WERI-Rb-1 (cell line): ENCODE data around the gene ETV1.

Source experiments
- DNase-seq: peaks from one replicate; pipeline ENCODE4 v3.0.0-alpha.2; 2020
- H3K27ac ChIP-seq: fragments of 250-450 bp; sonication (Bioruptor Pico); 2 replicates; pipeline ENCODE4 v1.5.1; 2020; ENCODE audit warnings: mild to moderate bottlenecking, moderate library complexity
- H3K27me3 ChIP-seq: fragments of 250-450 bp; sonication (Bioruptor Pico); 2 replicates; pipeline ENCODE4 v1.5.1; 2021; ENCODE audit warnings: mild to moderate bottlenecking, low read depth, moderate library complexity; ENCODE audit not compliant: insufficient read depth, severe bottlenecking
- H3K36me3 ChIP-seq: fragments of 250-450 bp; sonication (Bioruptor Pico); 2 replicates; pipeline ENCODE4 v1.5.1; 2020; ENCODE audit warnings: mild to moderate bottlenecking, moderate library complexity
- H3K4me3 ChIP-seq: 2 replicates; pipeline ENCODE4 v1.5.1; 2011; ENCODE audit warnings: low read depth, mild to moderate bottlenecking, control low read depth, low read length
- H3K9me3 ChIP-seq: fragments of 250-450 bp; sonication (Bioruptor Pico); 2 replicates; pipeline ENCODE4 v1.5.1; 2021; ENCODE audit warnings: mild to moderate bottlenecking, moderate library complexity; ENCODE audit not compliant: severe bottlenecking
- TF ChIP-seq, protein P1 (sequence below): IDR thresholded peaks from 2 replicates; pipeline ENCODE4 v1.5.1; 2011; ENCODE audit warnings: low read depth, mild to moderate bottlenecking, control low read depth, inconsistent platforms, low read length

ETV1 gene

DNA sequence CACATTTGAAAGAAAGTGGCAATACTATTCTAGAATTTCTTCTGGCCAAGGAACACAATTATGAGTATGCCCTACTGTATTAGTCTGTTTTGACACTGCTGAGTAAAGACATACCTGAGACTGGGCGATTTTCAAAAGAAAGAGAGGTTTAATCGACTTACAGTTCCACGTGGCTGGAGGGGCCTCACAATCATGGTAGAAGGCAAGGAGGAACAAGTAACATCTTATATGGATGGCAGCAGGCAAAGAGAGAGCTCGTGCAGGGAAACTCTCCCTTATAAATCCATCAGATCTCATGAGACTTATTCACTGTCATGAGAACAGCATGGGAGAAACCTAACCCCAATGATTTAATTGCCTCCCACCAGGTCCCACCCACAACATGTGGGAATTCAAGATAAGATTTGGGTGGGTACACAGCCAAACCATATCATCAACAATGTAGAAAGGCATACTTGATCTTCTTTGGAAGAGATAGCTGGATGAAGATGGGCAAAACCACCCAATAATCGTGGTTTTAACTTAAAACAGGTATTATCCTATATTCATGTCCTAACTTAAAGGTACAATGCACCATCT, 113.9 kb downstream of the ETV1 start:
- no peak overlapping the region for H3K27ac ChIP-seq
- H3K4me3 ChIP-seq, result no peak overlapping the region
- no peak for DNase-seq
- no peaks in the 10 kb centered on the region for H3K9me3 ChIP-seq
- no peaks in the 10 kb centered on the region for H3K27me3 ChIP-seq
- TF ChIP-seq, protein P1, sequence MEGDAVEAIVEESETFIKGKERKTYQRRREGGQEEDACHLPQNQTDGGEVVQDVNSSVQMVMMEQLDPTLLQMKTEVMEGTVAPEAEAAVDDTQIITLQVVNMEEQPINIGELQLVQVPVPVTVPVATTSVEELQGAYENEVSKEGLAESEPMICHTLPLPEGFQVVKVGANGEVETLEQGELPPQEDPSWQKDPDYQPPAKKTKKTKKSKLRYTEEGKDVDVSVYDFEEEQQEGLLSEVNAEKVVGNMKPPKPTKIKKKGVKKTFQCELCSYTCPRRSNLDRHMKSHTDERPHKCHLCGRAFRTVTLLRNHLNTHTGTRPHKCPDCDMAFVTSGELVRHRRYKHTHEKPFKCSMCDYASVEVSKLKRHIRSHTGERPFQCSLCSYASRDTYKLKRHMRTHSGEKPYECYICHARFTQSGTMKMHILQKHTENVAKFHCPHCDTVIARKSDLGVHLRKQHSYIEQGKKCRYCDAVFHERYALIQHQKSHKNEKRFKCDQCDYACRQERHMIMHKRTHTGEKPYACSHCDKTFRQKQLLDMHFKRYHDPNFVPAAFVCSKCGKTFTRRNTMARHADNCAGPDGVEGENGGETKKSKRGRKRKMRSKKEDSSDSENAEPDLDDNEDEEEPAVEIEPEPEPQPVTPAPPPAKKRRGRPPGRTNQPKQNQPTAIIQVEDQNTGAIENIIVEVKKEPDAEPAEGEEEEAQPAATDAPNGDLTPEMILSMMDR, result no peak
- H3K36me3 ChIP-seq, result no peaks in the 10 kb centered on the region

DNA sequence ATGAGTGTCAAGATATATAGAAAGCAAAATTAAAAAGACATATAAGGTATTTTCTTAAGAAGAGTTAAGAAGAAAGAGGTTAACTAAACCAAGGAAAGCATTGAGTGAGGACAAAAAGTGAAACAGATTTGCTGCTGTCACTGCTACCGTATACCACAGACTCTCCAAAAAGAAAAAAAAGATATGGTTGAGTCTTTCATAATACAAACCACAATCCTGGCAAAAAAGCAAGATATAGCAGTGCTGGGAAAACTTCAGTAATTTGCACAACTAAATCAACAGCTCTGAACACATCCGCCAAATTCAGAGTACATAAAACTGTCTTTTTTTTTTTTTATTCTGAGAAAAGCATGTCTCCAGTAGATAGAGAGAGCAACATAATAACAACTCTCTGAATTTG, 114.7 kb downstream of the ETV1 start:
- no peaks in the 10 kb centered on the region for H3K36me3 ChIP-seq
- TF ChIP-seq, protein P1, result no peak
- DNase-seq, result no peak

DNA sequence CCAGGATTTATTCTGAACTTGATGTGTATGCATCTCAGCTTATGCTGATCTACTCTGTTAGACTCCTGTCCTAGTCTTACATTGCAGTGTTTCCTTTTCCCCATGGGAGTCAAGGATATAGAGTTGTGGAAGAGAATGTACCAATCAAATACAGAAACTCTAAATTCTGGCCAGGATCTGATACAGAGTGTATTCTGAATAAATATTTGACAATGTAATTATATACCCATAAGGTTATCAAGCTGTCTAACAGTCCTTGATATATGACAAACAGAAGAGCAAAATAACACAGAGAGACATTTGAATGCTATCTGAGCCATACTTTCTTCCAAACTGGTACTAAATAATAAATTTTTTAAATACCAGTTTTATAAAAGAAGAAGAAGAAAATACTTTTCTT, 116.8 kb downstream of the ETV1 start:
- TF ChIP-seq, protein P1, result no peak
- H3K4me3 ChIP-seq, result no peak overlapping the region
- no peak for DNase-seq
- no peaks in the 10 kb centered on the region for H3K36me3 ChIP-seq
- H3K27ac ChIP-seq, result no peak overlapping the region
- H3K27me3 ChIP-seq, result no peaks in the 10 kb centered on the region
- H3K9me3 ChIP-seq, result no peaks in the 10 kb centered on the region

More for the DNA sequence above, 114.7 kb downstream of the ETV1 start:
- Histone ChIP-seq H3K4me3 (no peak overlapping the region), H3K9me3 (no peaks in the 10 kb centered on the region), H3K27me3 (no peaks in the 10 kb centered on the region), H3K27ac (no peak overlapping the region)

DNA sequence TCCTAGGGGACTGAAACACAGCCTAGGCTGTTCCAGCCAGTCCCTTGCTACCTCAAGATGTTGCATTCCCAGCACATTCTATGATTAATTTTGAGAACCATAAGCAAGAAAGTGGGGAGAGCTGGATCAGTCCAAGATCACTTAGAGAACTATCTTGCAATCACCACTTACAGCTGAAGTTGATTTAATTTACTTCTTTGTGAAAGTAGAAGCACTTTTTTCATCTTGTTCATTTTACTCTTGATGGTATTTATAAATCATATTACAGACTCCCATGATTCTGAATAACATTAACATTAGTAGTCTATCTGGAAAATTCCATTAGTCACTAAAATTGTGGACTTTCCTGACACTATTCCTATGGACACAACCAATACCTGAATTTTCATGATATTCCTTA, 118.5 kb downstream of the ETV1 start:
- Histone ChIP-seq H3K36me3 (no peaks in the 10 kb centered on the region), H3K27ac (no peak overlapping the region), H3K4me3 (no peak overlapping the region), H3K27me3 (no peaks in the 10 kb centered on the region), H3K9me3 (no peaks in the 10 kb centered on the region)
- TF ChIP-seq, protein P1, result no peak
- no peak for DNase-seq

DNA sequence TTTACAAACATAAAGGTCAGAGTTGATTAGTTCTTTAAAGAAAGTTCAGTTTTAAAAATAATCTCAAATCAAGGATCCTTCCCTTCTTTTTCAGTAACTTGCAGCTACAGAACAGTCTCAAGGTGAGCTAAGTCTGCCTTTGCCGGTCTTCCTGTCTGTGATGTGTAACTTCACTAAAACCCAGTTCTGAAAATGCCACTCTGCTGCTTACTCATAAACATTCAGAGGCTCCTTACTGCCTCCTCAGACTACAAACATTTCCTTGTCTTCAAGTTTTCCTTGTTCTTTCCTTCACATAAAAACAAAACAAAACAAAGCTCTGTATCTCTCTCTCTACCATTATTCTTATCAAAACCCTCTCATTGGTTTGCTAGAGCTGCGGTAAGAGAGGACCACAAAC, 128.7 kb downstream of the ETV1 start:
- Histone ChIP-seq H3K27me3 (no peaks in the 10 kb centered on the region), H3K36me3 (no peaks in the 10 kb centered on the region), H3K27ac (no peak overlapping the region), H3K4me3 (no peak overlapping the region), H3K9me3 (no peaks in the 10 kb centered on the region)
- TF ChIP-seq, protein P1, result no peak
- no peak for DNase-seq

DNA sequence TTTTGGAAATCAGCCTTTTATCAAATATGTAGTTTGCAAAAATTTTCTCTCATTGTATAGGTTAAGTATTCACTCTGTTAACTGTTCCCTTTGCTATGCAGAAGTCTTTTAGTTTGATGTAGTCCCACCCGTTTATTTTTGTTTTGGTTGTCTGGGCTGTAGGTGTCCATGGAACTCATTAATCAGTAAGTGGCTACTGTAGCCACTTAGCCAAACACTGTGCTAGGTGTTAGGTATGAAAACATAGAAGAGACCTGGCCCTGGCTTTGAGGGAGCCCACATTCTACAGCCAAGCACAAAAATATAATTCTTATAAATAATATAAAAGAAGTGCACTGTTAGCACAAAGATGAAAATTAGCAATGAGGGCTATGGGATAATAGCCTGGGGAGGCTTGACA, 133.5 kb downstream of the ETV1 start:
- Histone ChIP-seq H3K9me3 (no peaks in the 10 kb centered on the region), H3K36me3 (no peaks in the 10 kb centered on the region), H3K27me3 (no peaks in the 10 kb centered on the region), H3K27ac (no peak overlapping the region), H3K4me3 (no peak overlapping the region)
- DNase-seq, result no peak
- TF ChIP-seq, protein P1, result no peak
